ENCODE data around the gene PPP6R3.

PPP6R3 gene

GRCh38 chr11:68652683-68653156, 192.2 kb downstream of the PPP6R3 start:
- Histone ChIP-seq H3K4me2 (no peak overlapping the region), H3K36me3 (ENCODE audit: insufficient read depth) (no peaks in the 10 kb centered on the region), H3K4me3 (IDR thresholded peaks at IDR 0.05; ENCODE audit: insufficient read depth, low read depth, low read length) (no peak overlapping the region), H3K4me1 (ENCODE audit: low read depth, poor library complexity, severe bottlenecking) (no peaks in the 10 kb centered on the region), H3K9ac (no peak overlapping the region), H4K20me1 (ENCODE audit: insufficient read depth) (no peaks in the 10 kb centered on the region), H3K27me3 (ENCODE audit: insufficient read depth, low read depth) (peaks cover 24% of the 10 kb centered on the region; the same call in 1 of the 2 replicates), H3K27ac (no peak overlapping the region), H3K79me2 (ENCODE audit: insufficient read depth, low read depth) (no peaks in the 10 kb centered on the region), H2AFZ (ENCODE audit: low read depth) (no peak overlapping the region)
- TF ChIP-seq CTCF (conservative IDR thresholded peaks at IDR 0.05; ENCODE audit: low read depth, low read length), result no peak

- TF ChIP-seq CTCF (conservative IDR thresholded peaks at IDR 0.05; ENCODE audit: low read depth, low read length), result no peak
- Histone ChIP-seq H2AFZ (ENCODE audit: low read depth) (no peak overlapping the region), H4K20me1 (ENCODE audit: insufficient read depth) (no peaks in the 10 kb centered on the region), H3K36me3 (ENCODE audit: insufficient read depth) (no peaks in the 10 kb centered on the region), H3K79me2 (ENCODE audit: insufficient read depth, low read depth) (no peaks in the 10 kb centered on the region), H3K4me3 (IDR thresholded peaks at IDR 0.05; ENCODE audit: insufficient read depth, low read depth, low read length) (no peak overlapping the region), H3K4me1 (ENCODE audit: low read depth, poor library complexity, severe bottlenecking) (no peaks in the 10 kb centered on the region), H3K27me3 (ENCODE audit: insufficient read depth, low read depth) (peaks cover 30% of the 10 kb centered on the region; the same call in 1 of the 2 replicates), H3K27ac (no peak overlapping the region), H3K9ac (no peak overlapping the region), H3K4me2 (no peak overlapping the region)
Observed at GRCh38 chr11:68653486-68654430, 193.2 kb downstream of the PPP6R3 start.

- Histone ChIP-seq H3K27me3 (ENCODE audit: insufficient read depth, low read depth) (peaks cover 34% of the 10 kb centered on the region; the same call in 1 of the 2 replicates), H2AFZ (ENCODE audit: low read depth) (no peak overlapping the region), H3K4me1 (ENCODE audit: low read depth, poor library complexity, severe bottlenecking) (no peaks in the 10 kb centered on the region), H3K4me3 (IDR thresholded peaks at IDR 0.05; ENCODE audit: insufficient read depth, low read depth, low read length) (no peak overlapping the region), H3K9ac (no peak overlapping the region), H3K36me3 (ENCODE audit: insufficient read depth) (no peaks in the 10 kb centered on the region), H3K27ac (no peak overlapping the region), H3K4me2 (no peak overlapping the region), H4K20me1 (ENCODE audit: insufficient read depth) (no peaks in the 10 kb centered on the region), H3K79me2 (ENCODE audit: insufficient read depth, low read depth) (no peaks in the 10 kb centered on the region)
- no peak for TF ChIP-seq CTCF (conservative IDR thresholded peaks at IDR 0.05; ENCODE audit: low read depth, low read length)
Observed at GRCh38 chr11:68654978-68655377, 194.4 kb downstream of the PPP6R3 start.

- no peak overlapping the region for H2AFZ ChIP-seq (ENCODE audit: low read depth)
- H3K27ac ChIP-seq, result no peak overlapping the region
- no peak for TF ChIP-seq CTCF (conservative IDR thresholded peaks at IDR 0.05; ENCODE audit: low read depth, low read length)
- H3K9ac ChIP-seq, result no peak overlapping the region
- no peaks in the 10 kb centered on the region for H4K20me1 ChIP-seq (ENCODE audit: insufficient read depth)
- H3K4me1 ChIP-seq (ENCODE audit: low read depth, poor library complexity, severe bottlenecking), result no peaks in the 10 kb centered on the region
- no peaks in the 10 kb centered on the region for H3K79me2 ChIP-seq (ENCODE audit: insufficient read depth, low read depth)
- H3K4me3 ChIP-seq (IDR thresholded peaks at IDR 0.05; ENCODE audit: insufficient read depth, low read depth, low read length), result no peak overlapping the region
- H3K4me2 ChIP-seq, result no peak overlapping the region
- peaks cover 34% of the 10 kb centered on the region; the same call in 1 of the 2 replicates for H3K27me3 ChIP-seq (ENCODE audit: insufficient read depth, low read depth)
- H3K36me3 ChIP-seq (ENCODE audit: insufficient read depth), result no peaks in the 10 kb centered on the region
Observed at GRCh38 chr11:68655406-68655805, 194.9 kb downstream of the PPP6R3 start.

Measured in KMS-11 (cell line).